ENCODE data around the gene AGO4.
"Not testable (repeated sequence)": the region's sequence is repeated elsewhere in the genome, so short reads cannot be mapped to it uniquely, and the experiment has no call there.

AGO4 gene

DNA sequence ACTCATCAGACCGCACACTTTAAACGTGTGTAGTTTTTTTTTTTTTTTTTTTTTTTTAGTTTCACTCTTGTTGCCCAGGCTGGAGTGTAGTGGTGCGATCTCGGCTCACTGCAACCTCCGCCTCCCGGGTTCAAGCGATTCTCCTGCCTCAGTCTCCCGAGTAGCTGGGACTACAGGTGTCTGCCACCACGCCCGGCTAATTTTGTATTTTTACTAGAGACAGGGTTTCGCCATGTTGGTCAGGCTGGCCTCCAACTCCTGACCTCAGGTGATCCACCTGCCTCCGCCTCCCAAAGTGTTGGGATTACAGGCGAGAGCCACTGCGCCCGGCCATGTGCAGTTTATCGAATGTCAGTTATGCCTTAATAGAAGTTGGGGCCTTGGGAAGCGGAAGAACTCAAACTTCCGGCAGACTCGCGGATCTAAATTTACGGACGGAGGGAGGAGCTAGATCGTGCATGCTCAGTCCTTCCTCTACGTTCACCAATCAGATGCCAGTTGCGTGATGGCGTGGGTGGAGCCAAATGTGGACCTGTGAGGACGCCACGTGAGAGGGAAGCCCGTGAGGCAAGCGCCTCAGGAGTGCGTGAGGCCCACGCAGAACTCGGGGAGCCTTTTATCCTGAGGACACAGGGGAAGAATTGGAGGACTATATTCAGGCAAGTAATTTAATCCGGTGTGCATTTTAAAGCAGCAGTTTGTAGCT lies 61.6 kb downstream of the AGO4 start:
- not testable (repeated sequence) for DNase-seq

DNA sequence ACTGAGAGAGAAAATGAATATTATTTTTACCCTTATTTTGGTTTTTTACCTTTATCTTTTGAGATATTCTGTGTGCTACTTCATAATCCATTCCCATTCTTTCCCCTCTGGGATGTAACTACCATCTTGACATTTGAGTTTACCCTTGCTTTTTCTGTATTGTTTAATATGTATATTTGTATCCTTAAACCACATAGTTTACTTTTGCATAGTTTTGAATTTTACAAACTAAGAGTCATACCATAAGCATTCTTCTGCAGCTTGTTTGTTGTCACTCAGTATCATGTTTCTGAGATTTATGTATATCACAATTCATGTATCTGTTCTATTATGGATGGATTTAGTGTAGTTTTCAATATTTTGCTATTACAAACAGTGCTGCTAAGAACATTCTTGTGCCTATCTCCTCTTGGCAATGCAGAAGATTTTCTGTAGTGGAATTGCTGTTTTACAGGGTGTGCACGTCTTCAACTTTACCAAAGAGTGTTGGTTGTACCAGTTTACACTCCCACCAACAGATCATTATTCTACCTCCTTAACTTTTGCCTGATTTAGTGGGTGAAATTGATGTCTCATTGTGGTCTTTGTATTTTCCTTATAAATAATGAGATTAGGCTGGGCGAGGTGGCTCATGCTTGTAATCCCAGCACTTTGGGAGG lies 63.0 kb downstream of the AGO4 start:
- DNase-seq, result no peak

DNA sequence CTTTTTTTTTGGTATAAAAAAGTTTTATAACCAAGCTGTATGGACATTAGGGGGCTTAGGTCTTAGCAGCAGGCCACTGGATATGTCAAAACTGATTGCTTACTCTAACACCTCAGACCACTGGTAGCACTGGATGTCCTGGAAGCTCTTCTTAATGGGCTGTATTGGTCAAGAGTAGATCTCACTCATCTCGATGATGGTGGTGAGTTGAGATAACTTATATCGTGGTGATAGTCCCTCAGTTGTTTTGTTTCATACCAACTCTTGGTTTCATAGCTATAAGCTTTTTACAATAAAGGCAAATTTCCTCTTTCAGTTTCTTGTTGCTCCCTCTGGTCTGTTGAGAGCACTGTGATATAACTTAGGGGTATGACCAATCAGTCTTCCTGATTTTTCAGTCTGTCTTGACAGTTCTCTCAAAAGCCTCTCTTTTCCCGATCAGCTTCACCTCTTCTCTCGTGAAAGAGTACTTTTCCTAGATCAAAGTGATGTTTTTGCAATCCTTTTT lies 65.5 kb downstream of the AGO4 start:
- DNase-seq, result no peak

DNA sequence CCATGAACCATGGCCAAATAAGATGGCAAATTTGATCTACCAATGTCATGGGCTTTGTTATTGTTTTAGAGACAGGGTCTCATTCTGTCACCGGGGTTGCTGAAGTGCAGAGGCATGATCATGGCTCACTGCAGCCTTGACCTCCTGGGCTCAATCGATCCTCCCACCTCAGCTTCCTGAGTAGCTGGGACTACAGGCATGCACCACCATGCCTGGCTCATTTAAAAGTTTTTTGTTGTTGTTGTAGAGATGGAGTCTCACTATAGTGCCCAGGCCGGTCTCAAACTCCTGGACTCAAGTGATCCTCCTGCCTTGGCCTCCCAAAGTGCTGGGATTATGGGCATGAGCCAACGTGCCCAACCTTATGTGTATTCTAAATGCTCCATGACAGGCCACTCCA lies 66.3 kb downstream of the AGO4 start:
- DNase-seq, result not testable (repeated sequence)

DNA sequence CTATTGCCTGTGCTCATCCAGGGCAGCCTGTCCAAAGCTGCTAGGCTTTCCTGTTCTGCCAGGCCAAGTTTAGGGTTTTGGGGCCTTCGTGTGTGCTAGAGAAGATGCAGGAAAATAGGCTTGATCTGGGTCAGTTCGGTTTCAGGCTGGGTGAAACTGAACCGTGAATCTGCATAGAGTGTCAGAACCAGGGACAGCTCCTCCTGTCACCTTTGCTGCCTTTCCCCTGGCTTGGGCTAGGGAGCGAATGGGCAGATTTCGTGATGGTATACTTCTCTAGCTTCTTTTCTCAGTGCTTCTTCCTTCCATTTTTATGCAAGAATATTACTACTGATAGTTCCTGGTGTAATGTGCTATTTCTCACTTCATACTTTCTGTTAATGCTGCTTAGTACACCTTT lies 69.2 kb downstream of the AGO4 start:
- no peak for DNase-seq

- DNase-seq, result no peak
These were observed 74.0 kb downstream of the AGO4 start for GRCh38 chr1:35881850-35882273.

GRCh38 chr1:35882586-35882944 lies 74.7 kb downstream of the AGO4 start:
- DNase-seq, result no peak

DNA sequence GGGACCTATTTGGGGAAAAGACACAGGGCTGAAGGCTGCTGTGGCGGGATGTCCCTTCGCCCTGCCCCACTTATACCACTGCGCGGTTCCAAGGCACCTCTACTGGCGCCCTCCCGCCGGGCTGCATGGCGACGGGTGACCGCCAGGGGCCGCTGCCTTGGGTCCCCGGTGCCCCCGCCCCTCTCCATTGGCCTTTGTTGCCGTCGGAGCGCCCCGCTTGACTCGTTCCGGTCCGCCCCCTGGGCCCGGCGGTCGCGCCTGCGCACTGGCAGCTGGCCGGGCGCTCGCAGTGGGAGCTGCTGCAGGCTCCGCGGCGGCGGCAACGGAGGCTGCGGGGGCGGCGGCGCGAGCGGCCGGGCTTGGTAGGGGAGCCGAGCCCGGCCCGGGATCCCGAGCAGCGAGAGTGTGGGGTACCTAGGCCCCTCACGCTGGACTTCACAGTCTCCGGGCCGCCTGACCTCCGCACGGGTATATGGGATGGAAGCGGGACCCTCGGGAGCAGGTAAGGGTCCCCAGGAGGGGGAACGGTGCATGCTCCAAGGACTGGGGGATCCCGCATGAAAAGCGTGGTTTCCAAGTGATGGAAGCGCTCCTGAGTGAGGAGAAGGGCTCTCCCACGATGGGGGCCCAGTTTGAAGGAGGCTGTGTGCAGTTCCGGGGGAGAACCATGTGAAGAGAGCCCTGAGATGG lies 75.3 kb downstream of the AGO4 start, which contains the start of gene AGO1:
Gene AGO1 (plus strand): TSS at position 265 of the 690 bp plus-strand sequence. CDS start 213 bp downstream, at position 478.
- DNase-seq, result peak; percentile 90

DNA sequence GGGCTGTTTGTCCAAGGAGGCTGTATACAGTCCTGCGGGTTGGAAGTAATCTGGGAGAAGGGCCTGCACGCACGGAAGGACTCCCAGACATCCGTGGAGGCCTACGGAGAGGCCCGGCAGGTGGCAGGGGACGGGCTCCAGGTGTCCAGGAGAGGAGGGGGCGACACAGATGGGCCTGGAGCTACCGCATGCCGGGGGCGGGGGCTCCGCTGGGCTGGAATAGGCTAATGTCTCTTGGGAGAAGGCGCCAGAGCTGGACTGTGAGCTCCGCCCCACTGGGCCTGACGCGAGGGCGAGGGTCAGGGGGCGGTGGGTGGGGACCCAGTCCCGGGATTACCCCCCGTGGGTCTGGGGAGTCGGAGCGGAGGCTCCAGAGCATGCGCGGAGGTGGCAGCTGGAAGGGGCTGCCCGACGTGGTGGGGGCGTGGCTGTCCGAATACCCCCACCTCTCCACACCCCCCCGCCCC lies 75.9 kb downstream of the AGO4 start:
- DNase-seq, result peak; percentile 65

DNA sequence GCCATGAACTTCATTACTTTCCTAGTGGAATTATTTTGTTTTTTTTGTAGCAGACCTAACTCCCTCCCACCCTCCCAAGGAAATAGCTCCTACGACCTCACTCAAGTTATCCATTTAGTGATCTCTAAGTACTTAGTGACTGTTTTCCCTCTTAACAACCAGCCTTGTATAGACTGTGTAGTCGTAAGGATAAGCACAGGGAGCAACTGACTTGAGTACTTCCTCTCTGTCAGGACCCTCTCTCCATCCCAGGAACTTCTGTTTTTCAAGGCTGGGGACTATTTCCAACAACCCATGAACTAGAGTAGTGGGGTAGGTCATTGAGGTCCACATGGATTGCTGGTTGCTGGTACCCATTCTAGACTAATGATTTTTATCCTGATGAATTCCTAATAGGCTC lies 77.1 kb downstream of the AGO4 start:
- DNase-seq, result no peak

GRCh38 chr1:35885961-35886558 lies 78.2 kb downstream of the AGO4 start:
- DNase-seq, result no peak

- DNase-seq, result no peak
These were observed 79.0 kb downstream of the AGO4 start for GRCh38 chr1:35886577-35887431.

DNA sequence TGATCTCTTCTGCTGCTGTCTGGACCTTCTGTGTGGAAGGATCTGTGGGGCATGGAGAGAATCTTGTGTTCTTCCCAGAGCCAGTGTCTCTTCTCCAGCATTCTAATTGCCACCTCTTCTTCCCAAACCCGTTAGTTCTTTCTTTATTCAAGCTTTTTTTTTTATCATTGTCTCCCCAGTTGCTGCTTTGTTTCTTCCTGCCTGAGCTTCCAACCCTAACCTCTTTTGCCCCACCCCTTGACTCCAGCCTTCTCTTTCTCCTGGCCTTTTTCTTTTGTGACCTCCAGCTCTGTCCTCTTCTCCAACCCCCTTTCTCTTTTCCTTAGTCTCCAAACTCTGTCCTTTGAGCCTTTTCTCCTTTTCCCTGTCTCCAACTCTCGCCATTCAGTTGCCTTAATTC lies 79.7 kb downstream of the AGO4 start:
- DNase-seq, result no peak

DNA sequence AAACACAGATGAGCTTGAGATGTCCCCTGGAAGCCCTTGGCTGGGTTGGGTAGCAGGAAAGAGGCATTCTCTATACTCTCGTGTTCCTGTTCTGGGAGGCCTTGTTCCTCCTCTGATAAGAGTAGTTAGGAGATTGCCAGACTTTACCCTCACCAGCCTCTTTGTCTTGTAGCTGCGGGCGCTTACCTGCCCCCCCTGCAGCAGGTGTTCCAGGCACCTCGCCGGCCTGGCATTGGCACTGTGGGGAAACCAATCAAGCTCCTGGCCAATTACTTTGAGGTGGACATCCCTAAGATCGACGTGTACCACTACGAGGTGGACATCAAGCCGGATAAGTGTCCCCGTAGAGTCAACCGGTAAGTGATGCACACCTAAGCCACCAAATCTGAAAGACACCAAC lies 80.4 kb downstream of the AGO4 start:
- DNase-seq, result no peak

DNA sequence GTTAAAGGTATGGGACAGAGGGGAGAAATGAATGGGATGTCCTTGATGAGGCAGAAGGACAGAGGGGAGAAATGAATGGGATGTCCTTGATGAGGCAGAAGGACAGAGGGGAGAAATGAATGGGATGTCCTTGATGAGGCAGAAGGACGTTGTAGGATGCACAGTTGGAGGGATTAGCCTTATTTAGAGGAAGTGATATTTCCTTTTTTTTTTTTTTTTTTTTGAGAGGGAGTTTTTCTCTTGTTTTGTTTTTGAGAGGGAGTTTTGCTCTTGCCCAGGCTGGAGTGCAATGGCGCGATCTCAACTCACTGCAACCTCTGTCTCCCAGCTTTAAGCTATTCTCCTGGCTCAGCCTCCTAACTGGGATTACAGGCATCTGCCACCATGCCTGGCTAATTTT lies 81.2 kb downstream of the AGO4 start:
- not testable (repeated sequence) for DNase-seq

GRCh38 chr1:35893051-35893879 lies 85.4 kb downstream of the AGO4 start:
- no peak for DNase-seq

DNA sequence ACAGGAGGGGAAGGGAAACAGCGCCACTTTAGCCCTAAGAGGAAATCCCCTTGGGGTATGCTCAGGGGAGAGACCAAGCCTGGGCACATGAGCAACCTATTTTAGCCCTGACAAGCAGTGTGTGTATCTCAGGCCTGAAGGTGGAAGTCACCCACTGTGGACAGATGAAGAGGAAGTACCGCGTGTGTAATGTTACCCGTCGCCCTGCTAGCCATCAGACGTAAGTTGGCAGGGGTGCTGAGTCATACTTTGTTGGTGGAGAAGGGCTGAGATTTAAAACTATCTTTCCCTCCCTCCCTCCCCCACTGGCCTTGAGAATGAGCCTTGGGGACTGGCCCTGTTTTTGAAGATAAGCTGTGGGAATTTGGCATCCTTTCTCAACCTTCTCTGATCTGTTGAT lies 86.4 kb downstream of the AGO4 start:
- no peak for DNase-seq

- no peak for DNase-seq
These were observed 86.8 kb downstream of the AGO4 start for GRCh38 chr1:35894656-35895055.

- no peak for DNase-seq
These were observed 92.1 kb downstream of the AGO4 start for GRCh38 chr1:35899941-35900340.

GRCh38 chr1:35901235-35901634 lies 93.4 kb downstream of the AGO4 start:
- no peak for DNase-seq

DNA sequence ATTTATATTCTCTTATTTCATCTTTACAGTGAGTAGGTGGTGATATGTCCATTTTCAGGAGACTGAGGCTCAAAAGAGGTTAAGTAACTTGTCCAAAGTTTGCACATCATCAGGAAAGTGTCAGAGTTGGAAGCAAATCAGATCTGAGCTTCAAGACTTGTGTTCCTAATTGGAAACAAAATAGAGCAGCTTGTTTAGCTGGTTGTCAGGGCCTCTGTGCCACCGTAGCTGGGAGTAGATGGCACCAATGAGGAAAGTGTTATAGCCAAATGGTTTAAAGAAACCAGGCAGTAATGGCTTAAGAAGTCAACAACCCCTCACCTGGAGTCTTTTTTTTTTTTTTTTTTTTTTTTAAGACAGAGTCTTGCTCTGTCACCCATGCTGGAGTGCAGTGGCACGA lies 94.9 kb downstream of the AGO4 start:
- no peak for DNase-seq

Data from NCI-H1436 (cell line).